ENCODE data around the gene NR2F6.

DNA sequence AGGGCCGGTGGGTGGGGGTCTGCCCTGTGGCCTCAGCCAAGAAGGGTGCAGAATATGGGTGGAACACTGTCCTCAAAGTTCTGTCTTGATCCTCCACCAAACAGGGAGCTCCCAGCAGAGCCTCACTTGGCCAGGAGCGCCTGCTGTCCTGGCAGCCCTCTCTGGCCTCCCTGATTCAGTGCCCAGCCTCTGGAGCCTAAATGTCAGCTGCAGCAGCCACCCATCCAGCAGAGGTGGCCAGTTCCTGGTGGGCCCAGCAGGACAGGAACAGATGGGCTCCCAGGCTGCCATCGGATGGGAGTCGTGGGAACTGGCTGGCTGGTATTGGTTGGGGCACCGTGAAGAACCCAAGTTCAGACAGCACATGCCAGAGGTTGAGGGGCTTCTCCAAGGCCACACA is 32.4 kb downstream of the NR2F6 start:
- TF ChIP-seq, protein P1, sequence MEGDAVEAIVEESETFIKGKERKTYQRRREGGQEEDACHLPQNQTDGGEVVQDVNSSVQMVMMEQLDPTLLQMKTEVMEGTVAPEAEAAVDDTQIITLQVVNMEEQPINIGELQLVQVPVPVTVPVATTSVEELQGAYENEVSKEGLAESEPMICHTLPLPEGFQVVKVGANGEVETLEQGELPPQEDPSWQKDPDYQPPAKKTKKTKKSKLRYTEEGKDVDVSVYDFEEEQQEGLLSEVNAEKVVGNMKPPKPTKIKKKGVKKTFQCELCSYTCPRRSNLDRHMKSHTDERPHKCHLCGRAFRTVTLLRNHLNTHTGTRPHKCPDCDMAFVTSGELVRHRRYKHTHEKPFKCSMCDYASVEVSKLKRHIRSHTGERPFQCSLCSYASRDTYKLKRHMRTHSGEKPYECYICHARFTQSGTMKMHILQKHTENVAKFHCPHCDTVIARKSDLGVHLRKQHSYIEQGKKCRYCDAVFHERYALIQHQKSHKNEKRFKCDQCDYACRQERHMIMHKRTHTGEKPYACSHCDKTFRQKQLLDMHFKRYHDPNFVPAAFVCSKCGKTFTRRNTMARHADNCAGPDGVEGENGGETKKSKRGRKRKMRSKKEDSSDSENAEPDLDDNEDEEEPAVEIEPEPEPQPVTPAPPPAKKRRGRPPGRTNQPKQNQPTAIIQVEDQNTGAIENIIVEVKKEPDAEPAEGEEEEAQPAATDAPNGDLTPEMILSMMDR (IDR thresholded peaks at IDR 0.05): no peak
- TF ChIP-seq POLR2A (IDR thresholded peaks at IDR 0.05) (no peak), POLR2AphosphoS5 (IDR thresholded peaks at IDR 0.05) (no peak)
